Endothelial cell of umbilical vein (primary cell): ENCODE results near the gene RNF25. TPM values are rescaled to one million over a fixed set of nuclear protein-coding genes. Genes with fewer than 3 reads are reported as not detected.

Source experiments
- BruUV-seq: library from RNA; stranded (reverse); fragments of 400-500 nt; replicated peaks from 2 replicates; lab custom pipeline; 2021; lab: Mats Ljungman, UMichigan
- CTCF ChIA-PET: fragments of 300-600, 350-600 bp; sonication (Branson Sonifier 250); formaldehyde crosslinking; loops from one replicate; lab custom pipeline; 2021; ENCODE audit warnings: antibody characterized with exemption, inconsistent platforms; lab: Charles Lee
- POLR2A ChIA-PET: fragments of 300-600, 350-600 bp; sonication (Branson Sonifier 250); formaldehyde crosslinking; loops from one replicate; lab custom pipeline; 2021; ENCODE audit warnings: antibody characterized with exemption, inconsistent platforms; lab: Charles Lee
- DNase-seq: peaks from one replicate; pipeline ENCODE4 v3.0.0-alpha.2; 2011; ENCODE audit warnings: low read depth, low spot score
- FAIRE-seq: peaks from 2 replicates; lab custom pipeline; 2011; peaks lifted over from hg19 to GRCh38; lab: Jason Lieb, UNC
- H2AFZ ChIP-seq: 2 replicates; pipeline ENCODE4 v1.6.0; 2012; ENCODE audit warnings: low read depth, low read length, control low read depth, inconsistent platforms
- H3K27ac ChIP-seq: 2 replicates; pipeline ENCODE4 v1.5.1; 2011; ENCODE audit warnings: low read depth, mild to moderate bottlenecking, control low read depth, low read length, moderate library complexity; ENCODE audit not compliant: insufficient read depth
- H3K27me3 ChIP-seq, 2 experiments: 2 replicates each; pipeline versions ENCODE4 v1.6.0 to v1.6.1; 2011; ENCODE audit warnings: low read length in 2 of 2, mixed read lengths in 1 of 2; ENCODE audit not compliant: control insufficient read depth in 2 of 2, insufficient read depth in 2 of 2
- H3K36me3 ChIP-seq, 2 experiments: 2 replicates in 1 of 2; 3 replicates in 1 of 2; pipeline ENCODE4 v1.5.1; 2011; ENCODE audit warnings: low read length in 2 of 2, mild to moderate bottlenecking in 1 of 2, moderate library complexity in 1 of 2; ENCODE audit not compliant: control insufficient read depth in 2 of 2, insufficient read depth in 2 of 2; ENCODE audit errors: extremely low read depth in 1 of 2
- H3K4me1 ChIP-seq: 3 replicates; pipeline ENCODE4 v1.5.1; 2011; ENCODE audit warnings: mild to moderate bottlenecking, low read length; ENCODE audit not compliant: control insufficient read depth, insufficient read depth; ENCODE audit errors: extremely low read depth
- H3K4me2 ChIP-seq: 2 replicates; pipeline ENCODE4 v1.6.1; 2011; ENCODE audit warnings: low read length, control low read depth, mixed read lengths; ENCODE audit not compliant: insufficient read depth
- H3K4me3 ChIP-seq, 3 experiments: fragments of 200-600 bp in 1 of 3; sonication (generic), shearing (Covaris generic) in 1 of 3; replicated peaks in 1 of 3; 2 replicates each; pipeline ENCODE4 v1.5.1; 2011 to 2016; ENCODE audit warnings: control low read depth in 3 of 3, low read length in 3 of 3, mild to moderate bottlenecking in 2 of 3, inconsistent platforms in 1 of 3, low read depth in 1 of 3, moderate library complexity in 1 of 3; ENCODE audit not compliant: insufficient read depth in 1 of 3
- H3K79me2 ChIP-seq: 2 replicates; pipeline ENCODE4 v1.6.0; 2012; ENCODE audit warnings: low read length, inconsistent platforms; ENCODE audit not compliant: control insufficient read depth, insufficient read depth
- H3K9ac ChIP-seq: replicated peaks from 2 replicates; pipeline ENCODE3; 2011; ENCODE audit warnings: low read length, control low read depth; ENCODE audit not compliant: insufficient read depth; ENCODE audit errors: extremely low read depth
- H3K9me1 ChIP-seq: replicated peaks from 3 replicates; pipeline ENCODE4 v1.6.0; 2011; ENCODE audit warnings: mild to moderate bottlenecking, low read length; ENCODE audit not compliant: control insufficient read depth, insufficient read depth; ENCODE audit errors: extremely low read depth
- H3K9me3 ChIP-seq: replicated peaks from 2 replicates; pipeline ENCODE4 v1.5.1; 2012; ENCODE audit warnings: low read length, inconsistent platforms; ENCODE audit not compliant: control insufficient read depth, insufficient read depth
- H4K20me1 ChIP-seq: replicated peaks from 2 replicates; pipeline ENCODE3; 2011; ENCODE audit warnings: mild to moderate bottlenecking, low read length; ENCODE audit not compliant: control insufficient read depth, insufficient read depth; ENCODE audit errors: extremely low read depth
- GATA2 ChIP-seq: IDR thresholded peaks from 2 replicates; pipeline ENCODE4 v1.7.0; 2011; ENCODE audit warnings: low read depth, mild to moderate bottlenecking, moderate library complexity, mixed read lengths, low read length; ENCODE audit not compliant: insufficient read length, insufficient read depth
- JUN ChIP-seq: IDR thresholded peaks from 2 replicates; pipeline ENCODE4 v1.6.1; 2011; ENCODE audit warnings: borderline replicate concordance, low read depth; ENCODE audit not compliant: insufficient read length, insufficient read depth
- MYC ChIP-seq: IDR thresholded peaks from one replicate; pipeline ENCODE4 v1.6.1; 2011; ENCODE audit warnings: mild to moderate bottlenecking, low read depth, low read length
- POLR2A ChIP-seq: IDR thresholded peaks from 2 replicates; pipeline ENCODE4 v1.6.1; 2012; ENCODE audit warnings: low read depth, mild to moderate bottlenecking, control low read depth, low read length
- POLR2AphosphoS5 ChIP-seq: IDR thresholded peaks from 2 replicates; pipeline ENCODE4 v1.6.1; 2012; ENCODE audit warnings: low read depth, mild to moderate bottlenecking, control low read depth, low read length, moderate library complexity; ENCODE audit not compliant: insufficient read depth
- dilution Hi-C: fragments of 300-500 bp; cut with MboI; formaldehyde crosslinking; loops from one replicate; pipeline ENCODE4 v1.15.0; 2019; ENCODE audit warnings: low sequenced_read_pairs; ENCODE audit not compliant: extremely low pct_ligation_motif_present
- intact Hi-C: fragments of 100-400 bp; cut with micrococcal nuclease; formaldehyde crosslinking; loops from one replicate; pipeline ENCODE4 v1.10.0; 2022
- polyA plus RNA-seq, 4 experiments: library from polyadenylated mRNA; depleted of rRNA in 3 of 4; stranded (reverse) in 3 of 4; unstranded in 1 of 4; fragments of >200 nt; gene quantifications; 2 replicates each; pipeline versions ENCODE4 v1.2.1 to v1.2.3, GENCODE V29; 2011 to 2012; ENCODE audit warnings: missing spikeins in 1 of 4
- total RNA-seq: library from RNA; stranded (reverse); gene quantifications from 2 replicates; pipeline ENCODE4 v1.2.3, GENCODE V29; 2021
- TF ChIP-seq, protein P1 (sequence below), 2 donors: IDR thresholded peaks; 1 replicate in 1 of 2; 2 replicates in 1 of 2; pipeline ENCODE4 v1.5.1; 2011; ENCODE audit warnings: low read length in 2 of 2, mild to moderate bottlenecking in 2 of 2, moderate library complexity in 2 of 2, control low read depth in 1 of 2, inconsistent platforms in 1 of 2, low read depth in 1 of 2; ENCODE audit not compliant: insufficient read depth in 1 of 2; ENCODE audit errors: extremely low read depth in 1 of 2
- TF ChIP-seq, protein P2 (sequence below): IDR thresholded peaks from 2 replicates; pipeline ENCODE4 v1.6.1; 2011; ENCODE audit not compliant: insufficient read depth, insufficient read length

Gene RNF25
- total and polyA plus RNA-seq, 2 donors (not counting 3 experiments of a cell fraction or from before 2014, with no cell fraction given) = 38.2 to 61.1 TPM

DNA sequence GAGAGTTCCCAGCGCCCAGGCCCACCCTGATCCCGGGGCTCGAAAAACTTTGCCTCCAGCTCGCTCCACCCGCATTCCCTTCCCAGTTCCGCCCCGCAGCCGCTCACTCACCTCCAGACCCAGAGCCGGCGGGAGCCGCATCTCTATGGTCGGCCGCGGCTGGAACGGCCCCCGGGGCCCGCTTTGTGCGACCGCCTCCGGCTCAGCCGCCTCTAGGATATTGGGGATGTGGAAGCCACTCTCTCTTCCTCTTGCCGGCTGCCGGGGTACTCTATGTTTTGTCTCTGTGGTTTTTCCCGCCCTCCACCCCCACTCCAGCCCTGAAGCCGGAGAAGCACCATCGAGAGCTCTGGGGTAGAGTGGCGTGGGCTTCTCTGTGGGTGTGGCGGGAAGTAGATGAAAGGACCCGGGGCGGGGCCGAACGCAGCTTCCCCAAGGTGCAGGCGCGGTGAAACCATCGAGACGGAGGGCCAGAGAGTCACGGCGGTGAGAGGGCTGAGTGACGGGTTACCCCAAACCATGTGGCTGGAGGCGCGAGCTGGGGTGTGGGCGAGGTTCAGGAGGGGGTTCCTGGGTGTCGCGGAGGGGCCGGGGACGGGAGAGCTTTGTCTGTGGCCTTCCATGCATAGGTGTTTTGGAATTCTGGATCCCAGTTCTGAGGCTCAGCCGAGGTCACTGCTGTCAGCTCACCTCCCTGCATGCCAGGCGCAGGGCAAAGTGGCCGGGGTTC is 12.4 kb downstream of the RNF25 start, which contains the start of the genes BCS1L and ZNF142:
TSS of gene BCS1L (plus strand) at position 426 of the 730 bp plus-strand sequence. CDS start 1,305 bp downstream, outside the sequence.
TSS of gene ZNF142 (minus strand) at position 366 of the 730 bp plus-strand sequence. CDS start 3,194 bp downstream, outside the sequence.
- POLR2A ChIA-PET = interaction anchor here (0.7 to 2.0 kb wide), 7 partner anchors 12 to 728 kb away, joined by 3 to 6 read pairs (median 4); partner anchors contain the start of genes DNPEP, PLCD4, RNF25 and STK36
- Histone ChIP-seq H3K9me3 (no peaks in the 10 kb centered on the region), H3K79me2 (peaks cover 34% of the 10 kb centered on the region), H3K36me3 (peaks cover 24 to 30% of the 10 kb centered on the region in 2 experiments), H4K20me1 (no peaks in the 10 kb centered on the region), H3K27ac (peak within 1 kb of the TSS; percentile 24), H3K27me3 (no peaks in the 10 kb centered on the region), H3K4me3 (peak within 1 kb of the TSS; percentile 74 to 95 (median 87)), H3K4me1 (peaks cover 9% of the 10 kb centered on the region), H3K9me1 (no peaks in the 10 kb centered on the region), H3K4me2 (peak within 1 kb of the TSS; percentile 77), H2AFZ (peak within 1 kb of the TSS; percentile 71), H3K9ac (peak within 1 kb of the TSS; percentile 56)
- intact Hi-C loops = loop anchor here (1.0 kb wide), 3 partner anchors 13 to 28 kb away; partner anchors contain the start of genes RNF25 and STK36
- peak; percentile 97 for FAIRE-seq
- CTCF ChIA-PET = interaction anchor here (0.6 to 4.8 kb wide), 19 partner anchors 8 to 590 kb away, joined by 3 to 99 read pairs (median 5); partner anchors contain the start of genes CYP27A1, PLCD4, RNF25 and STK36
- dilution Hi-C loops = no loop called here
- no TSS peak for BruUV-seq
- no peak for TF ChIP-seq GATA2
- TF ChIP-seq, protein P1, sequence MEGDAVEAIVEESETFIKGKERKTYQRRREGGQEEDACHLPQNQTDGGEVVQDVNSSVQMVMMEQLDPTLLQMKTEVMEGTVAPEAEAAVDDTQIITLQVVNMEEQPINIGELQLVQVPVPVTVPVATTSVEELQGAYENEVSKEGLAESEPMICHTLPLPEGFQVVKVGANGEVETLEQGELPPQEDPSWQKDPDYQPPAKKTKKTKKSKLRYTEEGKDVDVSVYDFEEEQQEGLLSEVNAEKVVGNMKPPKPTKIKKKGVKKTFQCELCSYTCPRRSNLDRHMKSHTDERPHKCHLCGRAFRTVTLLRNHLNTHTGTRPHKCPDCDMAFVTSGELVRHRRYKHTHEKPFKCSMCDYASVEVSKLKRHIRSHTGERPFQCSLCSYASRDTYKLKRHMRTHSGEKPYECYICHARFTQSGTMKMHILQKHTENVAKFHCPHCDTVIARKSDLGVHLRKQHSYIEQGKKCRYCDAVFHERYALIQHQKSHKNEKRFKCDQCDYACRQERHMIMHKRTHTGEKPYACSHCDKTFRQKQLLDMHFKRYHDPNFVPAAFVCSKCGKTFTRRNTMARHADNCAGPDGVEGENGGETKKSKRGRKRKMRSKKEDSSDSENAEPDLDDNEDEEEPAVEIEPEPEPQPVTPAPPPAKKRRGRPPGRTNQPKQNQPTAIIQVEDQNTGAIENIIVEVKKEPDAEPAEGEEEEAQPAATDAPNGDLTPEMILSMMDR (IDR thresholded peaks at IDR 0.05; ENCODE audit: extremely low read depth in 1 of 2, insufficient read depth in 1 of 2, low read depth in 1 of 2, low read length in 2 of 2) = no peak
- peak; percentile 87 for TF ChIP-seq MYC
- peak; percentile 73 for TF ChIP-seq POLR2A
- TF ChIP-seq, protein P2, sequence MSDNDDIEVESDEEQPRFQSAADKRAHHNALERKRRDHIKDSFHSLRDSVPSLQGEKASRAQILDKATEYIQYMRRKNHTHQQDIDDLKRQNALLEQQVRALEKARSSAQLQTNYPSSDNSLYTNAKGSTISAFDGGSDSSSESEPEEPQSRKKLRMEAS = no peak
- peak; percentile 58 for TF ChIP-seq POLR2AphosphoS5
- TF ChIP-seq JUN = no peak
- DNase-seq = peak; percentile 88
